SK-N-SH treated with all-trans-retinoic acid at 6 μM for 48 hours (cell line): ENCODE results near the gene CPS1.

ENCODE experiments used
- BACH2 ChIP-seq: fragments of 250-450 bp; sonication (Bioruptor Pico); IDR thresholded peaks from 2 replicates; pipeline ENCODE4 v1.9.0; 2021; ENCODE audit warnings: mild to moderate bottlenecking, borderline replicate concordance
- CSDC2 ChIP-seq: fragments of 250-450 bp; sonication (Bioruptor Pico); IDR thresholded peaks from 2 replicates; pipeline ENCODE4 v1.5.0; 2020; ENCODE audit warnings: mild to moderate bottlenecking, moderate library complexity
- GLIS3 ChIP-seq: fragments of 250-450 bp; sonication (Bioruptor Pico); IDR thresholded peaks from 2 replicates; pipeline ENCODE4 v1.5.0; 2020; ENCODE audit warnings: mild to moderate bottlenecking, moderate library complexity
- ISL1 ChIP-seq: fragments of 250-450 bp; sonication (Bioruptor Pico); IDR thresholded peaks from 2 replicates; pipeline ENCODE4 v2.1.2; 2022; ENCODE audit warnings: mild to moderate bottlenecking, moderate library complexity
- PATZ1 ChIP-seq: fragments of 250-450 bp; sonication (Bioruptor Pico); IDR thresholded peaks from 2 replicates; pipeline ENCODE4 v1.8.0; 2020; ENCODE audit warnings: mild to moderate bottlenecking, moderate library complexity, borderline replicate concordance
- PPARA ChIP-seq: fragments of 250-450 bp; sonication (Bioruptor Pico); IDR thresholded peaks from 2 replicates; pipeline ENCODE4 v1.5.0; 2020; ENCODE audit warnings: mild to moderate bottlenecking, borderline replicate concordance
- RARB ChIP-seq: fragments of 250-450 bp; sonication (Bioruptor Pico); IDR thresholded peaks from 2 replicates; pipeline ENCODE4 v1.8.0; 2021; ENCODE audit warnings: mild to moderate bottlenecking, moderate library complexity
- SNAI2 ChIP-seq: fragments of 250-450 bp; sonication (Bioruptor Pico); IDR thresholded peaks from 2 replicates; pipeline ENCODE4 v1.5.0; 2020; ENCODE audit warnings: mild to moderate bottlenecking, moderate library complexity
- TCF4 ChIP-seq: fragments of 250-450 bp; sonication (Bioruptor Pico); IDR thresholded peaks from 2 replicates; pipeline ENCODE4 v1.8.0; 2021; ENCODE audit warnings: mild to moderate bottlenecking, moderate library complexity, borderline replicate concordance
- TOX ChIP-seq: fragments of 250-450 bp; sonication (Bioruptor Pico); IDR thresholded peaks from 2 replicates; pipeline ENCODE4 v1.8.0; 2021; ENCODE audit warnings: mild to moderate bottlenecking, moderate library complexity, borderline replicate concordance
- ZFP3 ChIP-seq: fragments of 250-450 bp; sonication (Bioruptor Pico); IDR thresholded peaks from 2 replicates; pipeline ENCODE4 v1.5.0; 2020; ENCODE audit warnings: mild to moderate bottlenecking, moderate library complexity
- ZNF565 ChIP-seq: fragments of 450-650 bp; formaldehyde crosslinking; conservative IDR thresholded peaks from 2 replicates; pipeline ENCODE4 v1.5.0; 2020; ENCODE audit warnings: low read depth, mild to moderate bottlenecking, moderate library complexity

- TF ChIP-seq BACH2 (no peak), CSDC2 (CRISPR knock-in tag) (no peak), ISL1 (CRISPR knock-in tag) (no peak), ZNF565 (no peak), RARB (CRISPR knock-in tag) (no peak), PATZ1 (CRISPR knock-in tag) (no peak), SNAI2 (CRISPR knock-in tag) (no peak), TCF4 (no peak), TOX (CRISPR knock-in tag) (no peak), ZFP3 (CRISPR knock-in tag) (no peak), GLIS3 (CRISPR knock-in tag) (no peak), PPARA (CRISPR knock-in tag) (no peak)
These were observed 67.1 kb downstream of the CPS1 start for GRCh38 chr2:210623506-210623905.
